Fibroblast of mammary gland (primary cell): Measurements from ENCODE around the gene USP24.
A peak's percentile ranks its signal among the peaks of the same experiment; 100 is the strongest.

Experiments
- DNase-seq: peaks from one replicate; pipeline ENCODE4 v3.0.0-alpha.2; 2010; ENCODE audit warnings: low read depth
- H3K4me3 ChIP-seq: 2 replicates; pipeline ENCODE4 v1.5.1; 2011; ENCODE audit warnings: low read depth, mild to moderate bottlenecking, low read length, moderate library complexity; ENCODE audit not compliant: control insufficient read depth
- TF ChIP-seq, protein P1 (sequence below): conservative IDR thresholded peaks from 2 replicates; pipeline ENCODE4 v1.5.1; 2011; ENCODE audit warnings: low read depth, low read length, inconsistent platforms; ENCODE audit not compliant: control insufficient read depth, insufficient read depth

The USP24 gene

DNA sequence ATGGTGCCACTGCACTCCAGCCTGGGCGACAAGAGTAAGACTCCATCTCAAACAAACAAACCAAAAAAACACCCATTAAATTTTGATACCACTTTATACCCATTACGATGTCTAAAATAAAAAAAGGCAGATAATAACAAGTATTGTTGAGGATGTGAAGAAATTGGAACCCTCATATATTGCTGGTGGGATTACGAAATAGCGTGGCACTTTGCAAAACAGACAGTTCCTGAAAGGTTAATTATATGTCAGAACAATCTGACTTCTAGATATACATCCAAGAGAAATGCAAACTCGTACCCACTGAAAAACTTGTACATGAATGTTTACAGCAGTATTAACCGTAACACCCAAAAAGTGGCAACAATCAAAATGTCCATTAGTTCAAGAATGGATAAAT, 70.3 kb downstream of the USP24 start:
- TF ChIP-seq, protein P1, sequence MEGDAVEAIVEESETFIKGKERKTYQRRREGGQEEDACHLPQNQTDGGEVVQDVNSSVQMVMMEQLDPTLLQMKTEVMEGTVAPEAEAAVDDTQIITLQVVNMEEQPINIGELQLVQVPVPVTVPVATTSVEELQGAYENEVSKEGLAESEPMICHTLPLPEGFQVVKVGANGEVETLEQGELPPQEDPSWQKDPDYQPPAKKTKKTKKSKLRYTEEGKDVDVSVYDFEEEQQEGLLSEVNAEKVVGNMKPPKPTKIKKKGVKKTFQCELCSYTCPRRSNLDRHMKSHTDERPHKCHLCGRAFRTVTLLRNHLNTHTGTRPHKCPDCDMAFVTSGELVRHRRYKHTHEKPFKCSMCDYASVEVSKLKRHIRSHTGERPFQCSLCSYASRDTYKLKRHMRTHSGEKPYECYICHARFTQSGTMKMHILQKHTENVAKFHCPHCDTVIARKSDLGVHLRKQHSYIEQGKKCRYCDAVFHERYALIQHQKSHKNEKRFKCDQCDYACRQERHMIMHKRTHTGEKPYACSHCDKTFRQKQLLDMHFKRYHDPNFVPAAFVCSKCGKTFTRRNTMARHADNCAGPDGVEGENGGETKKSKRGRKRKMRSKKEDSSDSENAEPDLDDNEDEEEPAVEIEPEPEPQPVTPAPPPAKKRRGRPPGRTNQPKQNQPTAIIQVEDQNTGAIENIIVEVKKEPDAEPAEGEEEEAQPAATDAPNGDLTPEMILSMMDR: no peak
- no peak for DNase-seq
- no peak overlapping the region for H3K4me3 ChIP-seq

DNA sequence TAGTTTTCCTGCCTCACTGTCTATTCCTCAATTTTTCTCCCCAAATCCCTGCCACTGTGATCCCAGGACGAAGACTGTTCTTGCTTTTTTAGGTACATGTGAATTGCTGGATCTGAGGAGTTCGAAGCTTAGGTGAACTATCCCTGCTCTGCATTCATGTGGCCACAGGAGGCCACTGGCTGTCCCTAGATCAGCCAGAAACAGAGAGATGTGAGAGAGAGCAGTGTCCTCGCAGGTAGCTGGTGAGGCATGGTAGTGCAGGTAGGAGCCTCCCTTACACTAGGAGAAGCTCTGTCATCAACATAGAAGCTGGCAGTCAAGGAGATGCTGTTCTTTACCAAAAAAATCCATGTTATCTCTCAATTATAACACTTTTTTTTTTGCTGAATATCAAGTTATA, 71.5 kb downstream of the USP24 start:
- no peak for DNase-seq
- H3K4me3 ChIP-seq: no peak overlapping the region
- TF ChIP-seq, protein P1: no peak

DNA sequence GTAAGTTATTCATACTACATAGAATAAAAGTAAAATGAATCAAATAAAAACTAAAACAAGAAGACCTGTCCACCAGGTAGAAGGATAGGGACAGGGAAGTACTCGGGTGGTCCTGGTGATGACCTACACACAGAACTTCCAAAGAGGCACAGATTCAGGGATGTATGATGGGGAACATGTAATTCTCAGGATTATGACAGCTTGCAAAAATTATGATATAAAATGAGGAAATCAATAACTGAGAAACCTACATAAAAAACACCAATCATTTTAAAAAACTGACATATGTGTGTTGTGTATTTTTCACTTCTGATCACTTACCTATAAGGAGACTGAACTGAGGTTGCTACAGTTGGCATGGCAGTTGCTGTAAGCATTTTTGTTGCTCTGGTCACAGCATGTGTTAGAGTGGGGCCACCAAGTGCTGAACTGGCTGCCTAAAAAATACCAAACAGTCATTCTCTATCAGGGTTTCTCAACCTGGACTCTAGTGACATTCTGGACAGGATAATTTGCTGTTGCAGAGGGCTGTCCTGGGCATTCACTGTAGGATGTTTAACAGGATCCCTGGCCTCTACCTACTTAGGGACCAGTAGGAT, 73.8 kb downstream of the USP24 start:
- no peak overlapping the region for H3K4me3 ChIP-seq
- DNase-seq: no peak
- TF ChIP-seq, protein P1: no peak

DNA sequence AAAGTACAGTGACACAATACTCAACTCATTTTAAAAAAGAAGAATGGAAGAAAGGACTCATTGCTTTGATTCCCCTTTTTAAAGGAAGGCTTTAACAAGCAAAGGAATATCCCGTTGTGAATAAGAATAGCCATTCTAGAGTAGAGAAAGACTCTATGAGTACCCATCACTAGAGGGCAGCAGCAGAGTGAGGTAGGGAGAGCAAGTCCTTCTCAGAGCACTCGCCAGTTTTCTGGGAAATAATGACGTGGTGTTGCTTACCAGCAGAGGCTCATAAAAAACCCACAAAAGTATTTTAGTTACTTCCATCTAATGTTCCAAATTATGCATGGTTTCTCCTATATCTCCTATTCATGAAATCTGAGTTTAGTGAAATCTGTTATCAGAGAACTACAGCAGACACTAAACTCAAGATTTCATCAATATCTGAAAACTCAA, 74.6 kb downstream of the USP24 start:
- TF ChIP-seq, protein P1: peak; percentile 93
- peak; percentile 92 for DNase-seq
- H3K4me3 ChIP-seq: no peak overlapping the region

DNA sequence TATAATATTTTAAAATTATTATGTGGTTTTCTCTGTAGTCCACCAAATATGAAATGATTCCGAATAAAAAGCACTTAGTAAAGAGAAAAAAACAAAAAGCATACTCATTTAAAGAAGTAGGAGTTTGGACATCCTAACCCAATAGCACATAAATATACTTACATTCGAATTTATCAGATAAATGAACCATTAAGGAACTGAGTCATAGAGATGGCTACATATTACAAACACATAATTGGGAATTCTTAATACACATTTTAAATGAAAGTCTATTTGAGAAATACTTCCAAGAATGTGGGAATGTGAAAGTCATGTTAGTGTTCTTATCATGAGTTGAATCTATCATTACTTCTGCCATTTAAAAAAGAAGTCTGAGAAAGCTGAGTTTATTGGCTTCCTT, 75.0 kb downstream of the USP24 start:
- TF ChIP-seq, protein P1: no peak
- no peak overlapping the region for H3K4me3 ChIP-seq
- DNase-seq: no peak

DNA sequence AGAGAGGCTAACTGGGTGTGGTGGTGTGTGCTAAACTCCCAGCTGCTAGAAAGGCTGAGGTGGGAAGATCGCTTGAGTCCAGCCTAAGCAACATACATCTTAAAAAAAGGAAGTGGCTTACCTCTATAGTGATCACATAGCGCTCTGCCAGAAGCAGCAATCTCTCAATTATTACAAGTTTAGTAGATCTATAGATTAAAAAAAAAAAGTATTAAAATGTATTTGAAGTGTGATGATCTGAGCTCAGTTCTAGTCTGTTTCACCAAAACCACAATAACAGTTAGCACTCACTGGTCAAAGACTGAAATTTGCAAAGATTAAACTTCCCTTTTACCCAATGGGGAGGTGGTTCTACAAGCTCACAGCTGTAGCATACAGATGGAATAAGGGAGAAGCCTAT, 76.3 kb downstream of the USP24 start:
- H3K4me3 ChIP-seq: no peak overlapping the region
- TF ChIP-seq, protein P1: no peak
- no peak for DNase-seq
